ENCODE data around the gene MYCN.

MYCN gene

GRCh38 chr2:15979759-15980604, 39.6 kb downstream of the MYCN start:
- no peak for TF ChIP-seq CTCF (IDR thresholded peaks at IDR 0.05; ENCODE audit: low read depth, low read length)
- in situ Hi-C loops (cut with HindIII; ENCODE audit: low sequenced_read_pairs), result no loop called here
- H3K4me3 ChIP-seq (ENCODE audit: low read depth, low read length), result no peak overlapping the region
- no peak for DNase-seq (ENCODE audit: low read depth, low spot score)

- no peak overlapping the region for H3K4me3 ChIP-seq (ENCODE audit: low read depth, low read length)
- no peak for TF ChIP-seq CTCF (IDR thresholded peaks at IDR 0.05; ENCODE audit: low read depth, low read length)
- no peak for DNase-seq (ENCODE audit: low read depth, low spot score)
- in situ Hi-C loops (cut with HindIII; ENCODE audit: low sequenced_read_pairs), result no loop called here
Observed at GRCh38 chr2:15980605-15981098, 40.3 kb downstream of the MYCN start.

GRCh38 chr2:15981646-15982045, 41.3 kb downstream of the MYCN start:
- in situ Hi-C loops (cut with HindIII; ENCODE audit: low sequenced_read_pairs), result no loop called here
- DNase-seq (ENCODE audit: low read depth, low spot score), result no peak
- no peak overlapping the region for H3K4me3 ChIP-seq (ENCODE audit: low read depth, low read length)
- TF ChIP-seq CTCF (IDR thresholded peaks at IDR 0.05; ENCODE audit: low read depth, low read length), result no peak

GRCh38 chr2:15982285-15983044, 42.1 kb downstream of the MYCN start:
- no peak for DNase-seq (ENCODE audit: low read depth, low spot score)
- in situ Hi-C loops (cut with HindIII; ENCODE audit: low sequenced_read_pairs), result no loop called here
- no peak overlapping the region for H3K4me3 ChIP-seq (ENCODE audit: low read depth, low read length)
- TF ChIP-seq CTCF (IDR thresholded peaks at IDR 0.05; ENCODE audit: low read depth, low read length), result no peak

- no peak overlapping the region for H3K4me3 ChIP-seq (ENCODE audit: low read depth, low read length)
- no peak for DNase-seq (ENCODE audit: low read depth, low spot score)
- in situ Hi-C loops (cut with HindIII; ENCODE audit: low sequenced_read_pairs), result no loop called here
- no peak for TF ChIP-seq CTCF (IDR thresholded peaks at IDR 0.05; ENCODE audit: low read depth, low read length)
Observed at GRCh38 chr2:15983496-15983895, 43.1 kb downstream of the MYCN start.

- no peak overlapping the region for H3K4me3 ChIP-seq (ENCODE audit: low read depth, low read length)
- in situ Hi-C loops (cut with HindIII; ENCODE audit: low sequenced_read_pairs), result no loop called here
- no peak for TF ChIP-seq CTCF (IDR thresholded peaks at IDR 0.05; ENCODE audit: low read depth, low read length)
- DNase-seq (ENCODE audit: low read depth, low spot score), result no peak
Observed at GRCh38 chr2:15984368-15985255, 44.3 kb downstream of the MYCN start.
